C4-2B (cell line): ENCODE data around the gene PLXNA2.

ENCODE experiments used
- H3K27ac ChIP-seq: fragments of 450-650 bp; 2 replicates; pipeline ENCODE4 v1.5.1; 2017
- CTCF ChIP-seq: fragments of 450-650 bp; conservative IDR thresholded peaks from 2 replicates; pipeline ENCODE4 v1.5.1; 2017; ENCODE audit warnings: mild to moderate bottlenecking
- ZFX ChIP-seq: fragments of 450-650 bp; IDR thresholded peaks from 2 replicates; pipeline ENCODE4 v1.6.1; 2017

The PLXNA2 gene

GRCh38 chr1:208215393-208215792 lies 28.8 kb downstream of the PLXNA2 start:
- H3K27ac ChIP-seq: no peak overlapping the region
- TF ChIP-seq CTCF (no peak), ZFX (no peak)

DNA sequence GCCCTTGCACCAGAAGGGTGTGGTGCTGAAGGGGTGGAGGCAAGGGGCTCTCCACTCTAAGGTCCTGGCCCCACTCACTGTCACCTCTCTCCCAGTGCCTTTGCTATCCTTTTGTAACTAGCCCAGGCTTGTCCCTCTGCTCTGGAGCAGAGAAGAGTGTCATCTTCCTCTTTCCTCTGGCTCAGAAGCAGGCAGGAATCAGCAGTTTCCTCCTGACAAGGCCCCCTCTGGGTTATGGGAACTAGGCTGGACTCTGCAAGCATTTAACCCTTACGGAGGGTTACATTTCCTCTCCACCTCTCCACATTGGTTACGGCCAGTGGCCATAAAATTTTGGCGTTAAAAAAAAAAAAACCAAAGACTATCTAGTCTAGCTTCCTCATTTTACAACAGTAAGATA lies 30.4 kb downstream of the PLXNA2 start:
- H3K27ac ChIP-seq: no peak overlapping the region
- TF ChIP-seq CTCF (no peak), ZFX (no peak)

GRCh38 chr1:208212893-208213292 lies 31.3 kb downstream of the PLXNA2 start:
- H3K27ac ChIP-seq: no peak overlapping the region
- TF ChIP-seq ZFX: no peak

GRCh38 chr1:208211921-208212843 lies 32.0 kb downstream of the PLXNA2 start:
- no peak overlapping the region for H3K27ac ChIP-seq
- TF ChIP-seq CTCF: no peak
- TF ChIP-seq ZFX: no peak

GRCh38 chr1:208209896-208210589 lies 34.1 kb downstream of the PLXNA2 start:
- H3K27ac ChIP-seq: no peak overlapping the region
- TF ChIP-seq CTCF (no peak), ZFX (no peak)

DNA sequence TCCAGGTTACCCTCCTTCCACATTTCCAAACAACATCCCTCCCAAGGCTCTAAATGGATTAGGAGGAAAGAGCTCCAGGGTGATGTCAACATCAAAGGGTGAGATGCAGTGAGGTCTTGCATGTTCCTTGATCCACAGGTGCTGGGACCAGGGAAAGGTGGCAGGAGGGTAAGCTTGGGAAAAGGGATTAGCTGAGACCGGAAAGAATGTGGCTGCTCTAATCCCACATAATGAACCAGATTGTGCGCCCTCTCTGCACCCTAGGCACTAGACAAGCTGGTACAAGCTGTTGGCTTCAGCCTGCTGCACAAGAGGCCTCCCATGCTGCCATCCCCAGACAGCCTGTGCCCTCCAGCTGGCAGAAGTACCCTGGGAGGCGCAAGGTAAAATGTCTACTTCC lies 34.9 kb downstream of the PLXNA2 start:
- no peak overlapping the region for H3K27ac ChIP-seq
- TF ChIP-seq ZFX: no peak
- TF ChIP-seq CTCF: no peak

- H3K27ac ChIP-seq: no peak overlapping the region
- no peak for TF ChIP-seq CTCF
- no peak for TF ChIP-seq ZFX
These were observed 36.1 kb downstream of the PLXNA2 start for GRCh38 chr1:208208132-208208487.
